GM18526 (cell line): ENCODE measurements around the gene ARHGEF7.

Experiments
- POLR2A ChIP-seq: IDR thresholded peaks from 3 replicates; pipeline ENCODE4 v1.6.1; 2011; ENCODE audit not compliant: insufficient read length; ENCODE audit errors: extremely low read depth

The ARHGEF7 gene

DNA sequence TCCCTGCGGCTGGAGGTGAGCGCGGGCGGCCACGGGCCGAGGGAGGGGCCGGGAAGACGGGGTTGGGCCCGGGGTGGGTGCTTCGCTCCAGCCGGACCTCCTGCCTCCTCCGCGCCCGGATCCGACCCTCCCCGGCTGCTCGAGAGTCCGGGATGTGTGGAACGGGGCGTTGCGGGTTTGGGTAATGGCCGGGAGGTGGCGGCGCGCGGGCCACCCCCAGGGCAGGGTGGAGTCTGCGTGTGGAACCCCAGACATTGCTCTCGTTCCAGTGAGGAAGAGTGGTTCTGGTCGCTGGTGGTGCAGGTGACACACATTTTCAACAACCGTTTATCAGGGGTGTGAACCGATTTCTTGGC is 38.8 kb downstream of the ARHGEF7 start:
- no peak for TF ChIP-seq POLR2A

GRCh38 chr13:111156421-111156820 is 41.3 kb downstream of the ARHGEF7 start:
- TF ChIP-seq POLR2A, result no peak

DNA sequence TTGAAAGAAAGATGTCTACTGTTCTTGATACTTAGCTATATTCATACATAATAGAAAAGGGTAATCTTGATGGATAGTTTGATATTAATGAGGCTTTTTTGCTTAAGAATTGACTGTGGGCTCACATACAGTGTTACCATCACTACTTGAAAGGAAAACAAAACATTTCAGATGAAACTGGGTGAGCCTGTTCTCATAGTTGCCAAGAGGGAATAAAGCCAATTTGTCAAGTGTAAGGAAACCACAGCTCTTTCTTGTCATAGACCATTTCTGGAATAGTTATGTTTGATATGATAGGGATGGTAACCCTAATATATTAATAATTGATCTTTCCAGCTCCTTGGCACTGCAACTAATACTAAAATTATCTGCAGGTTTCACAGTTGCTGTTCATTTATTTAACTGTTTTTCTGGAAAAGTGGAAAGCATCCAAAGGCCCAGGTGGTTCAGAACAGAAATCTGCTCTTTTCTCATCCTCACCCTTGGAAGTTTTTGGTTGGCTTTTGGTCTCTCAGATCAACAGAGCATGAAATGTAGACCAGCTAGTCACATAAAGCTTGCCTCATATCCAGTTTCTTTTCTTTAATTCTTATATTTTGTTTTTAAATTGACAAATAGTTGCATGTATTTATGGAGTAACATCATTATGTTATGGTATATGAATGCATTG is 43.2 kb downstream of the ARHGEF7 start:
- no peak for TF ChIP-seq POLR2A

DNA sequence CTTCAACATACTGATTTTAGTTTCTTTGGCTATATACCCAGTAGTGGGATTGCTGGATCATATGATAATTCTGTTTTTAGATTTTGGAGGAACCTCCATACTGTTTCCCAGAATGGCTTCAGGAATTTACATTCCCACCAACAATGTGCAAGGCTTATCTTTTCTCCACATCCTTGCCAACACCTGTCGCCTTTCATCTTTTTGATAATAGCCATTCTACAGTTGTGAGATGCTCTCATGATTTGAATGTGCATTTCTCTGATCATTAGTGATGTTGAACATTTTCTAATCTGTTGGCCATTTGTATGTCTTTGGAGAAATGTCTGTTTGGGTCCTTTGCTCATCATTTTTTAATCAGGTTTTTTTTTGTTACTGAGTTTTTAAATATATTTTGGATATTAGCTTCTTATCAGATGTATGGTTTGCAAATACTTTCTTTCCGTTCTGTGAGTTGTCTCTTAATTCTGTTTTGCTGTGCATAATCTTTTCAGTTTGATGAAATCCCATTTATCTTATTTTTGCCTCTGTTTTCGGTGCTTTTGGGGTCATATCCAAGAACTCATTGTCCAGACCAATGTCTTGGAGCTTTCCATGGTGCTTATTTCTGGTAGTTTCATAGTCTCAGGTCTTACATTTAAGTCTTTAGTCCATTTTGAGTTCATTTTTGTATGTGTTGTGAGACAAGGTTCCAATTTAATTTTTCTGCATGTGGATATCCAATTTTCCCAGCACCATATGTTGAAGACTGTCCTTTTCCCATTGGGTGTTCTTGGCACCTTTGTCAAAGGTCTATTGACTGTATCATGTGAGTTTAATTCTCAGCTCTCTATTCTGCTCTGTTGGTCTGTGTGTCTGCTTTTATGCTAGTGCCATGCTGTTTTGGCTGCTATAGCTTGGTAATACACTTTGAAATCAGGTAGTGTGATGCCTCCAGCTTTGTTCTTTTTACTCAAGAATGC is 44.5 kb downstream of the ARHGEF7 start:
- no peak for TF ChIP-seq POLR2A

GRCh38 chr13:111160648-111161047 is 45.5 kb downstream of the ARHGEF7 start:
- no peak for TF ChIP-seq POLR2A

- no peak for TF ChIP-seq POLR2A
Measured at GRCh38 chr13:111161601-111162600, 46.8 kb downstream of the ARHGEF7 start.

GRCh38 chr13:111165241-111166010 is 50.3 kb downstream of the ARHGEF7 start:
- TF ChIP-seq POLR2A, result no peak

- TF ChIP-seq POLR2A, result no peak
Measured at GRCh38 chr13:111166882-111167675, 52.0 kb downstream of the ARHGEF7 start.

- no peak for TF ChIP-seq POLR2A
Measured at GRCh38 chr13:111168107-111168506, 53.0 kb downstream of the ARHGEF7 start.

GRCh38 chr13:111171112-111171511 is 56.0 kb downstream of the ARHGEF7 start:
- no peak for TF ChIP-seq POLR2A

- no peak for TF ChIP-seq POLR2A
Measured at GRCh38 chr13:111171629-111172028, 56.5 kb downstream of the ARHGEF7 start.

- no peak for TF ChIP-seq POLR2A
Measured at GRCh38 chr13:111174377-111175114, 59.4 kb downstream of the ARHGEF7 start.

DNA sequence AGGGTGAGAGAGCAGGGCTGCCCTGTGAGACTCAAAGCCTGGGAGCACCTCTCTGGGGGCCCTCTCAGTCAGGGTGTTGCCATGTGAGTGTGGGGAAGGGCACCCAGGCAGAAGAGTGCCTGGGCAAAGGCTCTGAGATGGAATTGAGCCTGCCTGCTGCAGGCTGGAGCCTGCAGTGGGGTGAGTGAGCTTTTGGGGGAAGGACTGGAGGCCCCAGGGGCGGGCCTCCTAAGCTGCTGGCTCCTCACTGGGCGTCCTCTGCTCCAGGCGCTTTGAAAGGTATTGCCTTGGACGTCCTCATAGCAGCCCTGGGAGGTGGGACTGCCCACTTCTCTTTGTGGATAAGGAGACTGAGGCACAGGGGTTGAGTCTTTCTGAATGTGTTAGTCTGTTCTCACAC is 60.3 kb downstream of the ARHGEF7 start:
- TF ChIP-seq POLR2A, result no peak
